HG03565 (cell line): ENCODE data around the gene NKIRAS2.

Experiments
- ATAC-seq: cut with Tn5 transposase; IDR thresholded peaks from one replicate; pipeline ENCODE4 v1.9.1; 2021; ENCODE audit warnings: mild to moderate bottlenecking, moderate library complexity; ENCODE audit not compliant: unreplicated experiment

NKIRAS2 gene

GRCh38 chr17:42053731-42054500 lies 34.0 kb downstream of the NKIRAS2 start:
- no peak for ATAC-seq

GRCh38 chr17:42055027-42055426 lies 35.1 kb downstream of the NKIRAS2 start:
- ATAC-seq, result no peak

GRCh38 chr17:42055496-42055895 lies 35.6 kb downstream of the NKIRAS2 start:
- ATAC-seq, result no peak

GRCh38 chr17:42056635-42057034 lies 36.7 kb downstream of the NKIRAS2 start:
- ATAC-seq, result no peak

GRCh38 chr17:42058063-42058462 lies 38.2 kb downstream of the NKIRAS2 start:
- ATAC-seq, result no peak

- no peak for ATAC-seq
Observed at GRCh38 chr17:42059815-42060214, 39.9 kb downstream of the NKIRAS2 start.

GRCh38 chr17:42060231-42060630 lies 40.3 kb downstream of the NKIRAS2 start:
- ATAC-seq, result no peak

- no peak for ATAC-seq
Observed at GRCh38 chr17:42061646-42062487, 42.0 kb downstream of the NKIRAS2 start.

- ATAC-seq, result no peak
Observed at GRCh38 chr17:42062681-42063080, 42.8 kb downstream of the NKIRAS2 start.

- no peak for ATAC-seq
Observed at GRCh38 chr17:42065201-42065600, 45.3 kb downstream of the NKIRAS2 start.

GRCh38 chr17:42067371-42068091 lies 47.6 kb downstream of the NKIRAS2 start:
- no peak for ATAC-seq

GRCh38 chr17:42068979-42069378 lies 49.1 kb downstream of the NKIRAS2 start:
- ATAC-seq, result no peak

- ATAC-seq, result no peak
Observed at GRCh38 chr17:42071810-42072209, 51.9 kb downstream of the NKIRAS2 start.

- no peak for ATAC-seq
Observed at GRCh38 chr17:42072323-42073187, 52.7 kb downstream of the NKIRAS2 start.
